GM21576 (cell line): ENCODE results near the gene ANKK1.

ENCODE experiments used
- ATAC-seq: cut with Tn5 transposase; IDR thresholded peaks from one replicate; pipeline ENCODE4 v1.9.1; 2021; ENCODE audit warnings: mild to moderate bottlenecking, moderate library complexity; ENCODE audit not compliant: unreplicated experiment

Gene ANKK1

GRCh38 chr11:113407163-113407562 lies 19.6 kb downstream of the ANKK1 start:
- ATAC-seq = no peak

GRCh38 chr11:113408206-113408605 lies 20.6 kb downstream of the ANKK1 start:
- ATAC-seq = no peak

- ATAC-seq = no peak
These were observed 21.3 kb downstream of the ANKK1 start for GRCh38 chr11:113408887-113409286.

GRCh38 chr11:113409526-113409925 lies 21.9 kb downstream of the ANKK1 start:
- ATAC-seq = no peak

GRCh38 chr11:113410414-113411135 lies 23.0 kb downstream of the ANKK1 start:
- ATAC-seq = no peak

GRCh38 chr11:113411536-113411935 lies 24.0 kb downstream of the ANKK1 start:
- ATAC-seq = no peak

- ATAC-seq = no peak
These were observed 25.1 kb downstream of the ANKK1 start for GRCh38 chr11:113412675-113413074.

- ATAC-seq = no peak
These were observed 27.8 kb downstream of the ANKK1 start for GRCh38 chr11:113415343-113415742.

- ATAC-seq = no peak
These were observed 29.8 kb downstream of the ANKK1 start for GRCh38 chr11:113417428-113417827.

- no peak for ATAC-seq
These were observed 31.9 kb downstream of the ANKK1 start for GRCh38 chr11:113419454-113420003.

GRCh38 chr11:113420808-113421207 lies 33.2 kb downstream of the ANKK1 start:
- ATAC-seq = no peak

GRCh38 chr11:113426686-113427085 lies 39.1 kb downstream of the ANKK1 start:
- ATAC-seq = no peak

GRCh38 chr11:113431746-113432145 lies 44.2 kb downstream of the ANKK1 start:
- ATAC-seq = no peak

- ATAC-seq = no peak
These were observed 47.8 kb downstream of the ANKK1 start for GRCh38 chr11:113435190-113435968.

GRCh38 chr11:113436672-113437252 lies 49.2 kb downstream of the ANKK1 start:
- ATAC-seq = no peak

- ATAC-seq = no peak
These were observed 53.2 kb downstream of the ANKK1 start for GRCh38 chr11:113440816-113441215.

- no peak for ATAC-seq
These were observed 57.0 kb downstream of the ANKK1 start for GRCh38 chr11:113444502-113445123.

- peak; percentile 56 for ATAC-seq
These were observed 58.5 kb downstream of the ANKK1 start for GRCh38 chr11:113446112-113446511.

GRCh38 chr11:113446938-113447337 lies 59.4 kb downstream of the ANKK1 start:
- ATAC-seq = no peak

GRCh38 chr11:113447621-113448315 lies 60.2 kb downstream of the ANKK1 start:
- no peak for ATAC-seq

- no peak for ATAC-seq
These were observed 60.7 kb downstream of the ANKK1 start for GRCh38 chr11:113448316-113448677.
